Measurements from ENCODE around the gene VAMP2. TPM values are rescaled to one million over a fixed set of nuclear protein-coding genes. Genes with fewer than 3 reads are reported as not detected.

The VAMP2 gene
- total and polyA plus RNA-seq, 9 of the 15 experiments (the other 6 are each of a cell fraction or from before 2014, with no cell fraction given): 2.3 to 31.8 (median 6.0) TPM

GRCh38 chr17:8121681-8122421 lies 40.9 kb downstream of the VAMP2 start (continued):
- TF ChIP-seq MGA (IDR thresholded peaks at IDR 0.05) (peak; percentile 19; the same call in 1 of the 2 replicates), BRCA1 (IDR thresholded peaks at IDR 0.05) (no peak), BRCA1 (CRISPR knock-in tag; IDR thresholded peaks at IDR 0.05) (no peak), HDAC1 (IDR thresholded peaks at IDR 0.05) (peak in 1 of 2 experiments; percentile 48; a peak in 2 of 4 replicates), ETV1 (tag; conservative IDR thresholded peaks at IDR 0.05; ENCODE audit: low read depth) (no peak), NONO (IDR thresholded peaks at IDR 0.05; ENCODE audit: low read depth in 2 of 2, low read length in 1 of 2) (0 out of 4 replicates have a peak, but pooled peaks of 1 of the 2 experiments have one; percentile 22), GTF2B (IDR thresholded peaks at IDR 0.05; ENCODE audit: extremely low read depth, insufficient read length) (no peak), ZNF24 (IDR thresholded peaks at IDR 0.05) (no peak)
- TF ChIP-seq, protein P1, sequence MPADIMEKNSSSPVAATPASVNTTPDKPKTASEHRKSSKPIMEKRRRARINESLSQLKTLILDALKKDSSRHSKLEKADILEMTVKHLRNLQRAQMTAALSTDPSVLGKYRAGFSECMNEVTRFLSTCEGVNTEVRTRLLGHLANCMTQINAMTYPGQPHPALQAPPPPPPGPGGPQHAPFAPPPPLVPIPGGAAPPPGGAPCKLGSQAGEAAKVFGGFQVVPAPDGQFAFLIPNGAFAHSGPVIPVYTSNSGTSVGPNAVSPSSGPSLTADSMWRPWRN (IDR thresholded peaks at IDR 0.05; ENCODE audit: low read depth): no peak
- TF ChIP-seq, protein P2, sequence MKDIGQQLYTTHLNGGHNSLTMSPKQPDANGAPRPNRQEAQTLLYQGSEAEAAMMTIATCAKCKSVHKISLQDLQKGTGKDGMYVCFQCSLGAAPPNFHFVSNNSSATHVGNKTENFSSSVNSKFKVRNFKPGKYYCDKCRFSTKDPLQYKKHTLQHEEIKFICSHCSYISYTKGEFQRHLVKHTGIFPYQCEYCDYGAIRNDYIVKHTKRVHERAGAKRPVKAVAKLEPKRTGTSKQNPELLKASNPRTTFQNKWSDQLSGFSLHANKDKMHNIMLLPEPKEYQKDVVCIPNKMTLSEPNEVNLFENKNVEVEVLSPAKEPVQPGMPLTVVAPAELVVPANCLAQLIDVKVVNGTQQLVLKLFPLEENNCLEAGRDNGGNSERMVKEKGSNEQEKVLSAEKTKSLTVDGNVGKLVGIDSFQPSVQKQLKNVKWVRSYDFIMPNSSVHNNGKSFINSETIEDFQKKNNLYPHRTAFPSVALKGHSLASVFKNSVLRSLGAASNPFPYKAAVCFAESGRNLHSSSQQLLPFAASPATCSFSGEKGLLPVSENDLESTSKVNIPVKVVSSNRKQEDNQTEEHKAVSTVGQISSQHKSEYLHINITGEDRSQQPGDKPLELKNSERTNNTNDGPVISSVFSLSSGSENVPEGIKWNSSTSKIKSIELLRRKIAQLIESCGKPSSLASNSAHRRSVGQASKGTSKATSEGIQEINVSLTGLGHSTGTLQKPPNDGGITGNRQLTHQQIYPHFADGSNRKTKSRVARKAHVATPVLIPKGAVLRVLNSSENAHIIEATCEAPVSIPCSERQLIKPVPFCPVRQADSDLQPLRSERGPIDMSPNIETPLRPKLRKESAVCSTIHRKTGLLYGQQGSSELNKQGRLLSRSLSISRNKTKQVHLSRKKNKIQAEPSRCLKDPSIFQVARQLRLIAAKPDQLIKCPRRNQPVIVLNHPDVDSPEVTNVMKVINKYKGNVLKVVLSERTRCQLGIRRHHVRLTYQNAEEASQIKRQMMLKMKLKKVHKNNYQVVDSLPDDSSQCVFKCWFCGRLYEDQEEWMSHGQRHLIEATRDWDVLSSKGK (CRISPR knock-in tag; IDR thresholded peaks at IDR 0.05): no peak
